KOPT-K1 (cell line): ENCODE results near the gene PRPSAP2.
"Not testable (repeated sequence)": the region's sequence is repeated elsewhere in the genome, so short reads cannot be mapped to it uniquely, and the experiment has no call there.

Experiments used
- H3K27ac ChIP-seq: fragments of 200-600 bp; sonication (generic); 2 replicates; pipeline ENCODE4 v1.5.1; 2016; ENCODE audit warnings: antibody characterized with exemption, mild to moderate bottlenecking, low read depth, low read length; ENCODE audit not compliant: poor library complexity, severe bottlenecking
- H3K36me3 ChIP-seq: fragments of 200-600 bp; sonication (generic); 2 replicates; pipeline ENCODE4 v1.5.1; 2017; ENCODE audit warnings: antibody characterized with exemption, mild to moderate bottlenecking, low read length, moderate library complexity; ENCODE audit not compliant: insufficient read depth
- H3K9me3 ChIP-seq: fragments of 200-600 bp; sonication (generic); 2 replicates; pipeline ENCODE4 v1.5.1; 2017; ENCODE audit warnings: antibody characterized with exemption, low read length, mild to moderate bottlenecking; ENCODE audit not compliant: insufficient read depth, poor library complexity, severe bottlenecking

PRPSAP2 gene

GRCh38 chr17:18857864-18858566, at the start of gene PRPSAP2:
PRPSAP2 (plus strand) TSS chr17:18858131; CDS start chr17:18865834, 7,703 bp downstream.
- no peaks in the 10 kb centered on the region for H3K36me3 ChIP-seq
- H3K9me3 ChIP-seq, result no peaks in the 10 kb centered on the region
- peak within 1 kb of the TSS; percentile 80 for H3K27ac ChIP-seq

DNA sequence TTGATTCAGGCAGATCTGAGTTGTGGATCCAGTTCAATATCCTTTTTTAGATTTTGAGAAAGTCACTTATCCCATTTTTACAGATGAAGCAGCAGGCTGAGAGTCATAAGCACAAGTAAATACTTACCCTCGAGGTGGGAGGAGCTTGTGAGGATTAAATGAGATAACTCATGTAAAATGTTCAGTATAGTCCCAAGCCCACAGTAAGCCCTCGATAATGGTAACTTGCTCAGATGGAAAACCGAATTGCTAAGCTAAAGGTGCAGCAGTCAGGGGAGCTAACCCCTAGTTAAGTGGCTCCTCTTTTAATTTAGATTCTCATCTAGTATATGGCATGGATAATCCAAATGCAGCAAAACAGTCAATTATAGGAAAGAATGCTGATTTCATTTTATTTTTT, 42.0 kb upstream of the PRPSAP2 start:
- H3K27ac ChIP-seq, H3K9me3 ChIP-seq, H3K36me3 ChIP-seq: not testable (repeated sequence)

- H3K27ac ChIP-seq, H3K36me3 ChIP-seq, H3K9me3 ChIP-seq: not testable (repeated sequence)
These were observed 41.2 kb upstream of the PRPSAP2 start for GRCh38 chr17:18816489-18817371.

GRCh38 chr17:18821430-18821829, 36.5 kb upstream of the PRPSAP2 start:
- not testable (repeated sequence) for H3K27ac ChIP-seq, H3K36me3 ChIP-seq, H3K9me3 ChIP-seq

DNA sequence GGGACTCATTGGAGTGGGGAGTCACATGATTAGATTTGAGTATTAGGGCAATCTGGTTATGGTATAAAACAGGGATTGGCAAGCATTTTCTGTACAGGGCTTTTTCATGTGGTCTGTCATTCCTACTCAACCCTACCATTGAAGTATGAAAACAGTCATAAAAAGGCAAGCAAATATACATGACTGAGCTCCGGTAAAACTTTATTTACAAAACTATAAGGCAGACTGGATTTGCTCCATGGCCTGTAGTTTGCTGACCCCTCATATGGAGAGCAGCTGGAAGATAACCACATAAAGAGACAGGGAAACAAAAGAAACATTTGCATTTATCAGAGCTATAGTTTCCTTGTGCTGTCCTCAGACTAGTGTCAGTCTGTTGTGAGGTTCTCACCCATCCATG, 30.3 kb upstream of the PRPSAP2 start:
- H3K27ac ChIP-seq, H3K36me3 ChIP-seq, H3K9me3 ChIP-seq: not testable (repeated sequence)

DNA sequence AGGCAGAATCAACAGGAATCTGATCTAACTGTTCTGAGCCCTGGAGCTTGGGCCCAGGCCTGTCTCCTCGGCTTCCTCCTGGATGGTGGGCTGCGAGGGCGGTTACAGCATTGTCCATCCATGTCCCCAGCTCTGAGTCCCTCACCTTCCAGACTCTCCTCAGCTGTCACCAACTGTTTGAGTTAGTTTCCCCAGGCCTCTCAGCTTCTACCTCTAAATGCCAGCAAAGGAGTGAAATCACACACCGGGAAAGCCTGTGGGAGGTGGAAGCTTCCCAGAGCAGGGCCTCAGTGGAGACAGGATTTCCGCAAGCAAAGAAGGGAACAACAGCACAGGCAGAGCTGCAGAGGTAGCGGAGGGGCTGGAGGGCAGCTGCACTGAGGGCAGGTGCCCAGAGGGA, 9.4 kb upstream of the PRPSAP2 start:
- Histone ChIP-seq H3K36me3 (no peaks in the 10 kb centered on the region), H3K9me3 (no peaks in the 10 kb centered on the region), H3K27ac (no peak overlapping the region)

GRCh38 chr17:18850679-18851078, 7.3 kb upstream of the PRPSAP2 start:
- Histone ChIP-seq H3K9me3 (no peaks in the 10 kb centered on the region), H3K27ac (no peak overlapping the region), H3K36me3 (no peaks in the 10 kb centered on the region)

- Histone ChIP-seq H3K27ac (no peak overlapping the region), H3K36me3 (no peaks in the 10 kb centered on the region), H3K9me3 (no peaks in the 10 kb centered on the region)
These were observed 6.7 kb upstream of the PRPSAP2 start for GRCh38 chr17:18851201-18851600.

- H3K36me3 ChIP-seq, result no peaks in the 10 kb centered on the region
- no peak overlapping the region for H3K27ac ChIP-seq
These were observed 3.0 kb upstream of the PRPSAP2 start for GRCh38 chr17:18854956-18855355.

GRCh38 chr17:18855831-18856569, 1.9 kb upstream of the PRPSAP2 start:
- no peaks in the 10 kb centered on the region for H3K9me3 ChIP-seq
- no peaks in the 10 kb centered on the region for H3K36me3 ChIP-seq
- H3K27ac ChIP-seq, result peak overlapping the region; percentile 45

More at GRCh38 chr17:18854956-18855355, 3.0 kb upstream of the PRPSAP2 start:
- H3K9me3 ChIP-seq, result no peaks in the 10 kb centered on the region

- Histone ChIP-seq H3K9me3 (no peaks in the 10 kb centered on the region), H3K27ac (peak overlapping the region; percentile 45), H3K36me3 (no peaks in the 10 kb centered on the region)
These were observed 1.4 kb upstream of the PRPSAP2 start for GRCh38 chr17:18856570-18856915.

DNA sequence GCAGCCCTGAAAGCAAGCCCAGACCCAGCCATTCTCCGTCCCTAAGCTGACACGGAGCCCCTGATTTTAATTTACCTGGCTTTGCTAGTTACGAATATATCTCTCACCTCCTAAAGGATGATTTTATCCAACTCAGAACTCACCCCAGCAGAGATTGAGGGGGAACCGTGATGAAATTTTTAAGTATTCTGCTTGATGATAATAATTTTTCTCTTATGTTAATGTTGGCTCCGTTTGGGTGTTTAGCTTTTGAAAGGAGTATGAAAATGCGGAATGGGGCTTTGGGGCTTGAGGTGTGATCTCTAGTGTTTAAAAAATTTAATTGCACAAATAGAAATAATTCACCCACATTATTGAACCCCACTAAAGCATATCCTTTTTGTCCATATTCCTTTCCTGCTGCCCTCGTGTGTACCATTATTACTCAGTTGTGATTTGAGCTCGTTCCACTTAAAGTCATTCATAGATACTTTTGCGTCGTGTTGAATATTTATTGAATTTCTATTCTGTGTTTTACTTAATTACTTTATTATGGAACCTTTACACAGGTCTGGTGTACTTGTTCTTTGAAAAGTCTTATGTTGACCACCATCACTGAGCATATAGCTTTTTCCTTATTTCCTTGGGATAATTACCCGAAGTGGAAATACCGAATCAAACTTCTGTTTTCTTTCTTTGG, 775 bp downstream of the PRPSAP2 start:
- H3K27ac ChIP-seq, result peak overlapping the region; percentile 80
- no peaks in the 10 kb centered on the region for H3K36me3 ChIP-seq
- no peaks in the 10 kb centered on the region for H3K9me3 ChIP-seq

GRCh38 chr17:18859256-18859655, 1.3 kb downstream of the PRPSAP2 start:
- Histone ChIP-seq H3K9me3 (no peaks in the 10 kb centered on the region), H3K27ac (no peak overlapping the region), H3K36me3 (no peaks in the 10 kb centered on the region)

DNA sequence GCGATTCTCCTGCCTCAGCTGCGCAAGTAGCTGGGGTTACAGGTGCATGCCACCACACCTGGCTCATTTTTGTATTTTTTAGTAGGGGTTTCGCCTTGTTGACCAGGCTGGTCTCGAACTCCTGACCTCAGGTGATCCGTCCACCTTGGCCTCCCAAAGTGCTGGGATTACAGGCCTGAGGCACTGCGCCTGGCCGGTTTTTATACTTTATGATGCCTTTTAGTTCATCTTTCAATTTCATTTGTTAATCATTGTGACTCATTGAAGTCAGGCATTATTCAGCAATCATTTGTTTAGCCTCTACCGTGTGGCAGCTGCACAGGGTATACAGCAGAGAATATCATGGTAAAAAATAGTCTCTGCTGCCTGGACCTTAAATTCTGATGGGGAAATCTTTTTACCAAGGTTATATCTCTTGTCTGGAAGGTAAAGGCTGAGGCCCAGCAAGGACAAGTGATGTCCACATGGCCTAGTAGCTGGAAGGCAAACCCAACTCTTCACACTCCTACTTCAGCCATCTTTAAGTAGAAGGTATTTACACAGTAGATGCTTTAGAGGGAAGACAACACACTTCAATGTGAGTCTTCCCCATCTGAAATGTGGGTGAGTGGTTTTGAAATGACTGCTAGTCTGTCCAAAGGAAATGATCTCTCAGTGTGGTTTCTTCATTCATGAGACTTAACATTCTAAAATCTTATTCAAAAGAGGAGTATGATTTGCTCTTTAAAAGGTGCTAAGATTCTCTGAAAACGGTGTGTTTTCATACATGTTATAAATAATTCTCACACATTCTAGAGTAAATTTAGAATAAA, 2.4 kb downstream of the PRPSAP2 start:
- H3K9me3 ChIP-seq, result no peaks in the 10 kb centered on the region
- no peak overlapping the region for H3K27ac ChIP-seq
- no peaks in the 10 kb centered on the region; the same call in 1 of the 2 replicates for H3K36me3 ChIP-seq
